Fibroblast of pulmonary artery (primary cell): ENCODE results near the gene HSPB6.

Source experiments
- DNase-seq: peaks from one replicate; pipeline ENCODE4 v3.0.0-alpha.2; 2010; ENCODE audit warnings: low read depth
- H3K4me3 ChIP-seq: replicated peaks from 2 replicates; pipeline ENCODE4 v1.5.1; 2011; ENCODE audit warnings: low read depth, mild to moderate bottlenecking, control low read depth, low read length, moderate library complexity
- CTCF ChIP-seq: IDR thresholded peaks from 2 replicates; pipeline ENCODE4 v1.5.1; 2011; ENCODE audit warnings: mild to moderate bottlenecking, control low read depth, low read length, inconsistent platforms; ENCODE audit errors: missing control alignments

HSPB6 gene

GRCh38 chr19:35789195-35789977 is 32.6 kb upstream of the HSPB6 start:
- DNase-seq: no peak
- TF ChIP-seq CTCF: no peak

GRCh38 chr19:35788205-35788960 is 31.6 kb upstream of the HSPB6 start:
- DNase-seq: no peak
- H3K4me3 ChIP-seq: no peak overlapping the region
- TF ChIP-seq CTCF: no peak

More at GRCh38 chr19:35789195-35789977, 32.6 kb upstream of the HSPB6 start:
- H3K4me3 ChIP-seq: no peak overlapping the region

- DNase-seq: no peak
Measured at GRCh38 chr19:35787227-35787799, 30.5 kb upstream of the HSPB6 start.

GRCh38 chr19:35786299-35787160 is 29.7 kb upstream of the HSPB6 start:
- no peak for TF ChIP-seq CTCF
- DNase-seq: no peak
- no peak overlapping the region for H3K4me3 ChIP-seq

More at GRCh38 chr19:35787227-35787799, 30.5 kb upstream of the HSPB6 start:
- TF ChIP-seq CTCF: no peak
- no peak overlapping the region for H3K4me3 ChIP-seq

- DNase-seq: no peak
- no peak for TF ChIP-seq CTCF
- no peak overlapping the region for H3K4me3 ChIP-seq
Measured at GRCh38 chr19:35785339-35785627, 28.5 kb upstream of the HSPB6 start.

GRCh38 chr19:35784503-35785338 is 27.9 kb upstream of the HSPB6 start:
- no peak for TF ChIP-seq CTCF
- no peak for DNase-seq
- H3K4me3 ChIP-seq: no peak overlapping the region
